ENCODE results near the gene SYPL2.
"Not testable (repeated sequence)": the region's sequence is repeated elsewhere in the genome, so short reads cannot be mapped to it uniquely, and the experiment has no call there.

GRCh38 chr1:109473284-109474057 lies 7.1 kb downstream of the SYPL2 start:
- not testable (repeated sequence) for TF ChIP-seq MAX (IDR thresholded peaks at IDR 0.05); CTCF (IDR thresholded peaks at IDR 0.05; ENCODE audit: low read depth, low read length, missing input control); YY1 (IDR thresholded peaks at IDR 0.05); SP1 (IDR thresholded peaks at IDR 0.05); GABPA (IDR thresholded peaks at IDR 0.05 in 1 of 2, conservative IDR thresholded peaks at IDR 0.05 in 1 of 2)
